Left lung (tissue), 10 donors: ENCODE data around the gene TNIK. TPM values are rescaled to one million over a fixed set of nuclear protein-coding genes. Genes with fewer than 3 reads are reported as not detected.

Experiments used
- ATAC-seq: fragments of 200-7000 bp; cut with Tn5 transposase; one replicate; pipeline ENCODE4 v1.9.1; 2020; ENCODE audit warnings: moderate library complexity
- DNase-seq, 4 donors: peaks; one replicate each; pipeline ENCODE4 v3.0.0-alpha.2; 2013 to 2020
- H3K27ac ChIP-seq, 2 donors: fragments of 200-600 bp; sonication (generic) in 1 of 2; one replicate each; pipeline versions ENCODE4 v1.5.0 to v1.8.0; 2020 to 2021
- H3K27me3 ChIP-seq, 2 donors: fragments of 200-600 bp; sonication (generic) in 1 of 2; one replicate each; pipeline versions ENCODE4 v1.5.0 to v1.8.0; 2020 to 2021
- H3K36me3 ChIP-seq, 2 donors: fragments of 200-600 bp; sonication (generic) in 1 of 2; one replicate each; pipeline versions ENCODE4 v1.5.0 to v1.8.0; 2020 to 2021
- H3K4me1 ChIP-seq, 2 donors: fragments of 200-600 bp; one replicate each; pipeline ENCODE4 v1.8.0; 2021
- H3K4me3 ChIP-seq, 2 donors: fragments of 200-600 bp; sonication (generic) in 1 of 2; one replicate each; pipeline versions ENCODE4 v1.5.0 to v1.8.0; 2020 to 2021; ENCODE audit warnings: mild to moderate bottlenecking in 1 of 2
- H3K9me3 ChIP-seq, 2 donors: fragments of 200-600 bp; sonication (generic) in 1 of 2; one replicate each; pipeline versions ENCODE4 v1.5.0 to v1.8.0; 2020 to 2021
- CTCF ChIP-seq, 2 donors: fragments of 200-600 bp; sonication (generic) in 1 of 2; IDR thresholded peaks; one replicate each; pipeline versions ENCODE4 v1.5.0 to v1.8.0; 2021; ENCODE audit warnings: antibody characterized with exemption in 2 of 2
- intact Hi-C, 2 donors: fragments of 100-400 bp; cut with DNase I; formaldehyde crosslinking; loops; one replicate each; pipeline versions ENCODE4 v1.11.2 to v1.14.2; 2022
- polyA plus RNA-seq, 6 donors: library from polyadenylated mRNA; unstranded; fragments of 120-200 nt; gene quantifications; one replicate each; pipeline ENCODE4 v1.2.1, GENCODE V29; 2013; ENCODE audit not compliant: insufficient read length in 6 of 6
- total RNA-seq, 2 donors: library from RNA; stranded (reverse); fragmentation: NEBNext Ultra II Directional; extraction: Animal tissue kit (Norgen Biotek cat#: 25700); gene quantifications; one replicate each; pipeline ENCODE4 v1.2.1, GENCODE V29; 2021
- donor health status: DM: no; HTN: yes; CAD: no.
- donor health status: DM: no; HTN: no; CAD: no.

TNIK gene
- total and polyA plus RNA-seq, 8 donors, result 14.8 to 42.0 (median 17.4) TPM

- Histone ChIP-seq H3K27me3 (no peaks in the 10 kb centered on the region), H3K36me3 (no peaks in the 10 kb centered on the region), H3K4me3 (no peak overlapping the region), H3K9me3 (no peaks in the 10 kb centered on the region), H3K27ac (no peak overlapping the region), H3K4me1 (peaks cover 0 to 13% of the 10 kb centered on the region in 2 donors)
- TF ChIP-seq CTCF (IDR thresholded peaks at IDR 0.05), result no peak
- intact Hi-C loops, result no loop called here
- DNase-seq (no peak), ATAC-seq (no peak)
Observed at GRCh38 chr3:171177056-171177455, 283.1 kb downstream of the TNIK start.

GRCh38 chr3:171176244-171176933, 283.8 kb downstream of the TNIK start:
- H3K4me3 ChIP-seq, result no peak overlapping the region
- H3K27me3 ChIP-seq, result no peaks in the 10 kb centered on the region
- ATAC-seq (no peak), DNase-seq (no peak)
- TF ChIP-seq CTCF (IDR thresholded peaks at IDR 0.05), result no peak
- peak overlapping the region in 1 of 2 donors; percentile 58 for H3K27ac ChIP-seq
- no peaks in the 10 kb centered on the region for H3K36me3 ChIP-seq
- intact Hi-C loops, result no loop called here
- H3K9me3 ChIP-seq, result no peaks in the 10 kb centered on the region
- H3K4me1 ChIP-seq, result peaks cover 0 to 13% of the 10 kb centered on the region in 2 donors

- Histone ChIP-seq H3K36me3 (no peaks in the 10 kb centered on the region), H3K4me1 (peaks cover 0 to 13% of the 10 kb centered on the region in 2 donors), H3K4me3 (no peak overlapping the region), H3K27me3 (no peaks in the 10 kb centered on the region), H3K9me3 (no peaks in the 10 kb centered on the region), H3K27ac (peak overlapping the region in 1 of 2 donors; percentile 58)
- intact Hi-C loops, result no loop called here
- TF ChIP-seq CTCF (IDR thresholded peaks at IDR 0.05), result no peak
- ATAC-seq (no peak), DNase-seq (peak in 2 of 4 donors; percentile 68 to 81)
Observed at GRCh38 chr3:171175741-171176234, 284.4 kb downstream of the TNIK start.

- Histone ChIP-seq H3K4me1 (peaks cover 0 to 10% of the 10 kb centered on the region in 2 donors), H3K27ac (no peak overlapping the region), H3K4me3 (no peak overlapping the region), H3K36me3 (no peaks in the 10 kb centered on the region), H3K9me3 (no peaks in the 10 kb centered on the region), H3K27me3 (no peaks in the 10 kb centered on the region)
- intact Hi-C loops, result no loop called here
- DNase-seq, result peak in 2 of 4 donors; percentile 52 to 54
- TF ChIP-seq CTCF (IDR thresholded peaks at IDR 0.05), result no peak
- peak; percentile 72 for ATAC-seq
Observed at GRCh38 chr3:171173736-171174135, 286.5 kb downstream of the TNIK start.

GRCh38 chr3:171172070-171172469, 288.1 kb downstream of the TNIK start:
- DNase-seq (no peak), ATAC-seq (no peak)
- H3K36me3 ChIP-seq, result no peaks in the 10 kb centered on the region
- peaks cover 0 to 9% of the 10 kb centered on the region in 2 donors for H3K4me1 ChIP-seq
- H3K27ac ChIP-seq, result no peak overlapping the region
- TF ChIP-seq CTCF (IDR thresholded peaks at IDR 0.05), result no peak
- no peak overlapping the region for H3K4me3 ChIP-seq
- intact Hi-C loops, result no loop called here
- no peaks in the 10 kb centered on the region for H3K27me3 ChIP-seq
- no peaks in the 10 kb centered on the region for H3K9me3 ChIP-seq
